Uterus (tissue), 4 donors: ENCODE measurements around the gene IQCC. TPM values are rescaled to one million over a fixed set of nuclear protein-coding genes. Genes with fewer than 3 reads are reported as not detected.
A peak's percentile ranks its signal among the peaks of the same experiment; 100 is the strongest.

Experiments
- DNase-seq, 2 donors: peaks; one replicate each; pipeline ENCODE4 v3.0.0-alpha.2; 2019 to 2020
- H3K27ac ChIP-seq, 2 donors: fragments of 200-600 bp; sonication (generic); 1 replicate in 1 of 2; 2 replicates in 1 of 2; pipeline ENCODE4 v1.5.1; 2016 to 2018
- H3K27me3 ChIP-seq, 2 donors: fragments of 200-600 bp; sonication (generic); one replicate each; pipeline ENCODE4 v1.5.1; 2018 to 2019; ENCODE audit warnings: control low read depth in 1 of 2
- H3K36me3 ChIP-seq, 2 donors: fragments of 200-600 bp; sonication (generic); one replicate each; pipeline ENCODE4 v1.5.1; 2019; ENCODE audit warnings: control low read depth in 1 of 2
- H3K4me1 ChIP-seq, 2 donors: fragments of 200-600 bp; sonication (generic); one replicate each; pipeline ENCODE4 v1.5.1; 2018 to 2019; ENCODE audit warnings: control low read depth in 1 of 2
- H3K4me3 ChIP-seq, 2 donors: fragments of 200-600 bp; sonication (generic); 1 replicate in 1 of 2; 2 replicates in 1 of 2; pipeline ENCODE4 v1.5.1; 2018 to 2019; ENCODE audit warnings: mild to moderate bottlenecking in 1 of 2
- H3K9me3 ChIP-seq, 2 donors: fragments of 200-600 bp; sonication (generic); one replicate each; pipeline ENCODE4 v1.5.1; 2019; ENCODE audit warnings: control low read depth in 1 of 2
- POLR2A ChIP-seq, 2 donors: fragments of 450-650 bp; IDR thresholded peaks; one replicate each; pipeline ENCODE4 v1.6.1; 2016; ENCODE audit warnings: antibody characterized with exemption in 2 of 2, mild to moderate bottlenecking in 1 of 2, moderate library complexity in 1 of 2
- intact Hi-C: fragments of 100-400 bp; cut with DNase I; formaldehyde crosslinking; loops from one replicate; pipeline ENCODE4 v1.15.1; 2023; ENCODE audit warnings: low total_unique reads
- total RNA-seq, 4 donors: library from RNA; depleted of rRNA in 3 of 4; stranded (reverse); fragments of >200 nt in 3 of 4; gene quantifications; one replicate each; pipeline versions ENCODE4 v1.1.0 to v1.2.4, GENCODE V29; 2014 to 2023
- TF ChIP-seq, protein P1 (sequence below), 4 experiments: fragments of 200-600 bp in 2 of 4; fragments of 450-650 bp in 2 of 4; sonication (generic) in 2 of 4; IDR thresholded peaks; one replicate each; pipeline ENCODE4 v1.5.1; 2016 to 2019; ENCODE audit warnings: antibody characterized with exemption in 4 of 4, mild to moderate bottlenecking in 2 of 4, moderate library complexity in 1 of 4
- donor health status: DM: yes; HTN: yes; CAD: no.

IQCC gene
- total RNA-seq, 4 donors from 2014 or later = 0.51 to 6.8 (median 4.3) TPM

DNA sequence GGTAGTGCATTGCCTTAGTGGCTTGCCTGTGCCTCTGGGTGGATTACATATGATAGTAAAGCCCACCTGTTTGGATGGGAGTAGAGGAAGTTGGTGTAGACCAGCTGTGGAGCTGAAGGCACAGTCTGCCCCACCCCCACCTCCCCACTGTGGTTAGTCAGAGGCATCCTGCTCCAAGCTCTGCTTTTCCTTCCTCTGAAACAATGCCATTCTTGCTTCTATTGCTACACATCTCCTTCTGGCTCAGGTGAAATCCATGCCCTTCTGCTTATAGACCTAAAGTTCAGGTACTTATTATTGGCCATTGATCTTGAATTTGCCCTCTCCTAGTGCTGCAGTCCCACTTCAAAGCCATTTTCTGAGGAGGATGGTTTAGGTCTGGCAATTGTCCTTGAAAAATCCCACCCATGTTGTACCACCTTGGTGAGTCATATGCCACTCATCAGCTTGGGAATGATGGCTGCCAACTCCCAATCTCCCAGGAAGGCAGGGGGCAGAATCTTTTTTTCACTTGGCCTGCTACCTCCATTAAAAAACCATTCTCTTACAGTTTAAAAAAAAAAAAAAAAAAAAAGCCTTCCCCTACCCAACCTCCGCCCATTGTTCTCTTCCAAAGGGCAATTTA, 32.7 kb upstream of the IQCC start:
- Histone ChIP-seq H3K27me3 (no peaks in the 10 kb centered on the region), H3K4me1 (no peaks in the 10 kb centered on the region), H3K27ac (peak overlapping the region in 1 of 2 donors; percentile 62), H3K36me3 (no peaks in the 10 kb centered on the region), H3K9me3 (no peaks in the 10 kb centered on the region), H3K4me3 (no peak overlapping the region)
- TF ChIP-seq, protein P1, sequence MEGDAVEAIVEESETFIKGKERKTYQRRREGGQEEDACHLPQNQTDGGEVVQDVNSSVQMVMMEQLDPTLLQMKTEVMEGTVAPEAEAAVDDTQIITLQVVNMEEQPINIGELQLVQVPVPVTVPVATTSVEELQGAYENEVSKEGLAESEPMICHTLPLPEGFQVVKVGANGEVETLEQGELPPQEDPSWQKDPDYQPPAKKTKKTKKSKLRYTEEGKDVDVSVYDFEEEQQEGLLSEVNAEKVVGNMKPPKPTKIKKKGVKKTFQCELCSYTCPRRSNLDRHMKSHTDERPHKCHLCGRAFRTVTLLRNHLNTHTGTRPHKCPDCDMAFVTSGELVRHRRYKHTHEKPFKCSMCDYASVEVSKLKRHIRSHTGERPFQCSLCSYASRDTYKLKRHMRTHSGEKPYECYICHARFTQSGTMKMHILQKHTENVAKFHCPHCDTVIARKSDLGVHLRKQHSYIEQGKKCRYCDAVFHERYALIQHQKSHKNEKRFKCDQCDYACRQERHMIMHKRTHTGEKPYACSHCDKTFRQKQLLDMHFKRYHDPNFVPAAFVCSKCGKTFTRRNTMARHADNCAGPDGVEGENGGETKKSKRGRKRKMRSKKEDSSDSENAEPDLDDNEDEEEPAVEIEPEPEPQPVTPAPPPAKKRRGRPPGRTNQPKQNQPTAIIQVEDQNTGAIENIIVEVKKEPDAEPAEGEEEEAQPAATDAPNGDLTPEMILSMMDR (IDR thresholded peaks at IDR 0.05) = no peak
- no peak for TF ChIP-seq POLR2A (IDR thresholded peaks at IDR 0.05)
- intact Hi-C loops = no loop called here
- DNase-seq = no peak

GRCh38 chr1:32178380-32179192, 26.9 kb upstream of the IQCC start:
- Histone ChIP-seq H3K9me3 (no peaks in the 10 kb centered on the region), H3K36me3 (no peaks in the 10 kb centered on the region), H3K27ac (peak overlapping the region; percentile 91 to 96), H3K27me3 (no peaks in the 10 kb centered on the region), H3K4me3 (peak overlapping the region; percentile 50 to 63), H3K4me1 (peaks cover 12 to 13% of the 10 kb centered on the region in 2 donors)
- DNase-seq = no peak
- intact Hi-C loops = no loop called here
- no peak for TF ChIP-seq POLR2A (IDR thresholded peaks at IDR 0.05)
- TF ChIP-seq, protein P1 (IDR thresholded peaks at IDR 0.05) = no peak

DNA sequence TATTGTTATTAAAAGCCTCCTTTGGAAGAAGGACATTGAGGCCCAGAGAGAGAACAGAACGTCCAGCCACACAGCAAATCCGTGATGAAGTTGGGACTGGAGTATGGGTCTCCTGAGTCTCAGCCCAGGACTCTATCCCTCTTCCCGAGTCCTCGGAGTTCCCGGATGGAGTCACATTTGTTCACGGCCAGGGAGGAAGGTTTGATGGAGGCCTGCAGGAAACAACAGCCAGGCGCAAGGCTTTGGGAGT, 26.4 kb upstream of the IQCC start:
- Histone ChIP-seq H3K4me3 (peak overlapping the region; percentile 50 to 63), H3K9me3 (no peaks in the 10 kb centered on the region), H3K4me1 (peaks cover 12 to 13% of the 10 kb centered on the region in 2 donors), H3K27me3 (no peaks in the 10 kb centered on the region), H3K27ac (peak overlapping the region; percentile 91 to 96), H3K36me3 (no peaks in the 10 kb centered on the region)
- intact Hi-C loops = no loop called here
- TF ChIP-seq, protein P1 (IDR thresholded peaks at IDR 0.05) = no peak
- no peak for TF ChIP-seq POLR2A (IDR thresholded peaks at IDR 0.05)
- no peak for DNase-seq

GRCh38 chr1:32179443-32180185, 25.9 kb upstream of the IQCC start, which contains the start of gene TXLNA:
TXLNA (plus strand) TSS chr1:32179675; CDS start chr1:32180346, 671 bp downstream.
- intact Hi-C loops = no loop called here
- Histone ChIP-seq H3K9me3 (no peaks in the 10 kb centered on the region), H3K27me3 (no peaks in the 10 kb centered on the region), H3K36me3 (no peaks in the 10 kb centered on the region), H3K4me3 (peak within 1 kb of the TSS; percentile 50 to 63), H3K4me1 (peaks cover 13 to 15% of the 10 kb centered on the region in 2 donors), H3K27ac (peak within 1 kb of the TSS; percentile 91 to 96)
- peak; percentile 22 to 71 for TF ChIP-seq POLR2A (IDR thresholded peaks at IDR 0.05)
- TF ChIP-seq, protein P1 (IDR thresholded peaks at IDR 0.05) = peak; percentile 14 to 32 (median 24)
- peak; percentile 93 to 94 for DNase-seq
